SK-N-SH treated with all-trans-retinoic acid at 6 μM for 48 hours (cell line): Measurements from ENCODE around the gene FMN1.

ENCODE experiments used
- ATAC-seq: fragments of 200-7000 bp; cut with Tn5 transposase; 3 replicates; pipeline ENCODE4 v1.9.1; 2020; ENCODE audit warnings: mild to moderate bottlenecking, moderate library complexity
- ARNTL ChIP-seq: fragments of 450-650 bp; formaldehyde crosslinking; IDR thresholded peaks from 2 replicates; pipeline ENCODE4 v1.5.0; 2020; ENCODE audit warnings: low read depth, mild to moderate bottlenecking, moderate library complexity, borderline replicate concordance
- BACH2 ChIP-seq: fragments of 250-450 bp; sonication (Bioruptor Pico); IDR thresholded peaks from 2 replicates; pipeline ENCODE4 v1.9.0; 2021; ENCODE audit warnings: mild to moderate bottlenecking, borderline replicate concordance
- CSDC2 ChIP-seq: fragments of 250-450 bp; sonication (Bioruptor Pico); IDR thresholded peaks from 2 replicates; pipeline ENCODE4 v1.5.0; 2020; ENCODE audit warnings: mild to moderate bottlenecking, moderate library complexity
- ESRRG ChIP-seq: fragments of 250-450 bp; sonication (Bioruptor Pico); IDR thresholded peaks from 2 replicates; pipeline ENCODE4 v1.6.1; 2021; ENCODE audit warnings: mild to moderate bottlenecking
- GLIS3 ChIP-seq: fragments of 250-450 bp; sonication (Bioruptor Pico); IDR thresholded peaks from 2 replicates; pipeline ENCODE4 v1.5.0; 2020; ENCODE audit warnings: mild to moderate bottlenecking, moderate library complexity
- OSR1 ChIP-seq: fragments of 250-450 bp; sonication (Bioruptor Pico); IDR thresholded peaks from 2 replicates; pipeline ENCODE4 v1.8.0; 2022; ENCODE audit warnings: moderate library complexity, mild to moderate bottlenecking, inconsistent platforms
- PPARA ChIP-seq: fragments of 250-450 bp; sonication (Bioruptor Pico); IDR thresholded peaks from 2 replicates; pipeline ENCODE4 v1.5.0; 2020; ENCODE audit warnings: mild to moderate bottlenecking, borderline replicate concordance
- RARB ChIP-seq: fragments of 250-450 bp; sonication (Bioruptor Pico); IDR thresholded peaks from 2 replicates; pipeline ENCODE4 v1.8.0; 2021; ENCODE audit warnings: mild to moderate bottlenecking, moderate library complexity
- SNAI2 ChIP-seq: fragments of 250-450 bp; sonication (Bioruptor Pico); IDR thresholded peaks from 2 replicates; pipeline ENCODE4 v1.5.0; 2020; ENCODE audit warnings: mild to moderate bottlenecking, moderate library complexity
- TCF4 ChIP-seq: fragments of 250-450 bp; sonication (Bioruptor Pico); IDR thresholded peaks from 2 replicates; pipeline ENCODE4 v1.8.0; 2021; ENCODE audit warnings: mild to moderate bottlenecking, moderate library complexity, borderline replicate concordance
- TOX ChIP-seq: fragments of 250-450 bp; sonication (Bioruptor Pico); IDR thresholded peaks from 2 replicates; pipeline ENCODE4 v1.8.0; 2021; ENCODE audit warnings: mild to moderate bottlenecking, moderate library complexity, borderline replicate concordance
- ZC3H10 ChIP-seq: fragments of 250-450 bp; sonication (Bioruptor Pico); IDR thresholded peaks from 2 replicates; pipeline ENCODE4 v1.5.1; 2021; ENCODE audit warnings: mild to moderate bottlenecking, moderate library complexity
- ZFP3 ChIP-seq: fragments of 250-450 bp; sonication (Bioruptor Pico); IDR thresholded peaks from 2 replicates; pipeline ENCODE4 v1.5.0; 2020; ENCODE audit warnings: mild to moderate bottlenecking, moderate library complexity
- ZFP30 ChIP-seq: fragments of 450-650 bp; formaldehyde crosslinking; IDR thresholded peaks from 2 replicates; pipeline ENCODE4 v1.5.0; 2022; ENCODE audit warnings: mild to moderate bottlenecking, moderate library complexity
- ZNF565 ChIP-seq: fragments of 450-650 bp; formaldehyde crosslinking; conservative IDR thresholded peaks from 2 replicates; pipeline ENCODE4 v1.5.0; 2020; ENCODE audit warnings: low read depth, mild to moderate bottlenecking, moderate library complexity
- ZNF70 ChIP-seq: fragments of 450-650 bp; formaldehyde crosslinking; IDR thresholded peaks from 2 replicates; pipeline ENCODE4 v1.5.0; 2020; ENCODE audit warnings: mild to moderate bottlenecking, moderate library complexity
- ZNF8 ChIP-seq: fragments of 450-650 bp; formaldehyde crosslinking; IDR thresholded peaks from 2 replicates; pipeline ENCODE4 v1.5.0; 2020; ENCODE audit warnings: mild to moderate bottlenecking, moderate library complexity
- TF ChIP-seq, protein P1 (sequence below): fragments of 250-450 bp; sonication (Bioruptor Pico); IDR thresholded peaks from 2 replicates; pipeline ENCODE4 v1.5.1; 2020; ENCODE audit warnings: low read depth, mild to moderate bottlenecking, moderate library complexity
- TF ChIP-seq, protein P2 (sequence below): fragments of 250-450 bp; sonication (Bioruptor Pico); IDR thresholded peaks from 2 replicates; pipeline ENCODE4 v1.5.0; 2020; ENCODE audit warnings: mild to moderate bottlenecking, moderate library complexity
- TF ChIP-seq, protein P3 (sequence below): fragments of 250-450 bp; sonication (Bioruptor Pico); IDR thresholded peaks from 2 replicates; pipeline ENCODE4 v1.5.1; 2021; ENCODE audit warnings: mild to moderate bottlenecking, moderate library complexity
- TF ChIP-seq, protein P4 (sequence below): fragments of 250-450 bp; sonication (Bioruptor Pico); IDR thresholded peaks from 2 replicates; pipeline ENCODE4 v1.8.0; 2021; ENCODE audit warnings: low read depth, mild to moderate bottlenecking, moderate library complexity, borderline replicate concordance

FMN1 gene

DNA sequence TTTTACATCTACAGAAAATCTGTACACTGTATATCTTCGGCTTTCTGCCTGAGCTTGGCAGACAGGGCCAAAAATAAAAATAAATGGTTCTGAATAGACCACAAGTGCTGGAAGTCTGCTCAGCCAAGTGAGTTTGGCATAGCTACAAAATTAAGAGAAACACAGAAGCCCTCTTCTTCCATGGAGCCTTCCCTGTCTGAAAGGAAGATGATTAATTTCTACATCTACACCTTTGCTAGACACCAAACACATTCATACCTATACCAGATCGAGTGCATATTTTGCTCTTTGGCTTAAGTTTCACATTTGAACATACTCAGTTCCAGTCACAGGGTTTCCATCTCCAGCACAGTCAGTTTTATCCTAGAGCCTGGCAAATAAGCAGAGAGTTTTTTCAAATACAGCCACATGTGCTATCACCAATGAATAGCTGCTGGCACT lies 252.1 kb downstream of the FMN1 start:
- TF ChIP-seq, protein P1, sequence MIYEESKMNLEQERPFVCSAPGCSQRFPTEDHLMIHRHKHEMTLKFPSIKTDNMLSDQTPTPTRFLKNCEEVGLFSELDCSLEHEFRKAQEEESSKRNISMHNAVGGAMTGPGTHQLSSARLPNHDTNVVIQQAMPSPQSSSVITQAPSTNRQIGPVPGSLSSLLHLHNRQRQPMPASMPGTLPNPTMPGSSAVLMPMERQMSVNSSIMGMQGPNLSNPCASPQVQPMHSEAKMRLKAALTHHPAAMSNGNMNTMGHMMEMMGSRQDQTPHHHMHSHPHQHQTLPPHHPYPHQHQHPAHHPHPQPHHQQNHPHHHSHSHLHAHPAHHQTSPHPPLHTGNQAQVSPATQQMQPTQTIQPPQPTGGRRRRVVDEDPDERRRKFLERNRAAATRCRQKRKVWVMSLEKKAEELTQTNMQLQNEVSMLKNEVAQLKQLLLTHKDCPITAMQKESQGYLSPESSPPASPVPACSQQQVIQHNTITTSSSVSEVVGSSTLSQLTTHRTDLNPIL (CRISPR knock-in tag): no peak
- ATAC-seq: no peak

DNA sequence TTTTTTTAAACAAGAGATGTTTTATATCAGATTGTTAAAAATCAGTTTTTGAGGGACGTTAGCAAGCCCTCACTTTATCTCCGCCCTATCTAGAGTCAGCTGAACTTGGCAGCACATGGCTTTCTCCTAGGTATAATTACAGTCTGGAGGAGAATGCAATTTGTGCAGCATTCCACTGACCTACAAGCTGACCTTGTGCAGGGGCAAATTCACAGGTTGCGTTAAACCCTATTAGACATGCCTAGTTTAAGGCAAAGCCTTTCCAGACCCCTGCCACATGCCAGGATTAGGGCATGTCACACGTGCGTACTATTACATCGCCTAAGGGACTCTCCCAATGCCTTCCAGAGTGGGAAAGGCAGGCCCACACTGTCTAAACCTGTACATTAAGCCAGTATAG lies 252.7 kb downstream of the FMN1 start:
- no peak; the same call in 1 of the 3 replicates for ATAC-seq
- TF ChIP-seq TCF4: no peak
- TF ChIP-seq, protein P2, sequence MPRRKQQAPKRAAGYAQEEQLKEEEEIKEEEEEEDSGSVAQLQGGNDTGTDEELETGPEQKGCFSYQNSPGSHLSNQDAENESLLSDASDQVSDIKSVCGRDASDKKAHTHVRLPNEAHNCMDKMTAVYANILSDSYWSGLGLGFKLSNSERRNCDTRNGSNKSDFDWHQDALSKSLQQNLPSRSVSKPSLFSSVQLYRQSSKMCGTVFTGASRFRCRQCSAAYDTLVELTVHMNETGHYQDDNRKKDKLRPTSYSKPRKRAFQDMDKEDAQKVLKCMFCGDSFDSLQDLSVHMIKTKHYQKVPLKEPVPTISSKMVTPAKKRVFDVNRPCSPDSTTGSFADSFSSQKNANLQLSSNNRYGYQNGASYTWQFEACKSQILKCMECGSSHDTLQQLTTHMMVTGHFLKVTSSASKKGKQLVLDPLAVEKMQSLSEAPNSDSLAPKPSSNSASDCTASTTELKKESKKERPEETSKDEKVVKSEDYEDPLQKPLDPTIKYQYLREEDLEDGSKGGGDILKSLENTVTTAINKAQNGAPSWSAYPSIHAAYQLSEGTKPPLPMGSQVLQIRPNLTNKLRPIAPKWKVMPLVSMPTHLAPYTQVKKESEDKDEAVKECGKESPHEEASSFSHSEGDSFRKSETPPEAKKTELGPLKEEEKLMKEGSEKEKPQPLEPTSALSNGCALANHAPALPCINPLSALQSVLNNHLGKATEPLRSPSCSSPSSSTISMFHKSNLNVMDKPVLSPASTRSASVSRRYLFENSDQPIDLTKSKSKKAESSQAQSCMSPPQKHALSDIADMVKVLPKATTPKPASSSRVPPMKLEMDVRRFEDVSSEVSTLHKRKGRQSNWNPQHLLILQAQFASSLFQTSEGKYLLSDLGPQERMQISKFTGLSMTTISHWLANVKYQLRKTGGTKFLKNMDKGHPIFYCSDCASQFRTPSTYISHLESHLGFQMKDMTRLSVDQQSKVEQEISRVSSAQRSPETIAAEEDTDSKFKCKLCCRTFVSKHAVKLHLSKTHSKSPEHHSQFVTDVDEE (CRISPR knock-in tag): no peak
- TF ChIP-seq, protein P3, sequence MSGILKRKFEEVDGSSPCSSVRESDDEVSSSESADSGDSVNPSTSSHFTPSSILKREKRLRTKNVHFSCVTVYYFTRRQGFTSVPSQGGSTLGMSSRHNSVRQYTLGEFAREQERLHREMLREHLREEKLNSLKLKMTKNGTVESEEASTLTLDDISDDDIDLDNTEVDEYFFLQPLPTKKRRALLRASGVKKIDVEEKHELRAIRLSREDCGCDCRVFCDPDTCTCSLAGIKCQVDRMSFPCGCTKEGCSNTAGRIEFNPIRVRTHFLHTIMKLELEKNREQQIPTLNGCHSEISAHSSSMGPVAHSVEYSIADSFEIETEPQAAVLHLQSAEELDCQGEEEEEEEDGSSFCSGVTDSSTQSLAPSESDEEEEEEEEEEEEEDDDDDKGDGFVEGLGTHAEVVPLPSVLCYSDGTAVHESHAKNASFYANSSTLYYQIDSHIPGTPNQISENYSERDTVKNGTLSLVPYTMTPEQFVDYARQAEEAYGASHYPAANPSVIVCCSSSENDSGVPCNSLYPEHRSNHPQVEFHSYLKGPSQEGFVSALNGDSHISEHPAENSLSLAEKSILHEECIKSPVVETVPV: no peak
- TF ChIP-seq, protein P1 (CRISPR knock-in tag): no peak
- TF ChIP-seq ZFP3 (CRISPR knock-in tag): no peak
- no peak for TF ChIP-seq ZNF565 (CRISPR knock-in tag)
- TF ChIP-seq ESRRG: no peak
- TF ChIP-seq ZC3H10 (CRISPR knock-in tag): no peak
- no peak for TF ChIP-seq ZNF70 (CRISPR knock-in tag)
- no peak for TF ChIP-seq RARB
- TF ChIP-seq BACH2: no peak
- TF ChIP-seq ZNF8: no peak
- TF ChIP-seq CSDC2 (CRISPR knock-in tag): no peak
- TF ChIP-seq, protein P4, sequence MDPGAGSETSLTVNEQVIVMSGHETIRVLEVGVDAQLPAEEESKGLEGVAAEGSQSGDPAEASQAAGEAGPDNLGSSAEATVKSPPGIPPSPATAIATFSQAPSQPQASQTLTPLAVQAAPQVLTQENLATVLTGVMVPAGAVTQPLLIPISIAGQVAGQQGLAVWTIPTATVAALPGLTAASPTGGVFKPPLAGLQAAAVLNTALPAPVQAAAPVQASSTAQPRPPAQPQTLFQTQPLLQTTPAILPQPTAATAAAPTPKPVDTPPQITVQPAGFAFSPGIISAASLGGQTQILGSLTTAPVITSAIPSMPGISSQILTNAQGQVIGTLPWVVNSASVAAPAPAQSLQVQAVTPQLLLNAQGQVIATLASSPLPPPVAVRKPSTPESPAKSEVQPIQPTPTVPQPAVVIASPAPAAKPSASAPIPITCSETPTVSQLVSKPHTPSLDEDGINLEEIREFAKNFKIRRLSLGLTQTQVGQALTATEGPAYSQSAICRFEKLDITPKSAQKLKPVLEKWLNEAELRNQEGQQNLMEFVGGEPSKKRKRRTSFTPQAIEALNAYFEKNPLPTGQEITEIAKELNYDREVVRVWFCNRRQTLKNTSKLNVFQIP (CRISPR knock-in tag): no peak

DNA sequence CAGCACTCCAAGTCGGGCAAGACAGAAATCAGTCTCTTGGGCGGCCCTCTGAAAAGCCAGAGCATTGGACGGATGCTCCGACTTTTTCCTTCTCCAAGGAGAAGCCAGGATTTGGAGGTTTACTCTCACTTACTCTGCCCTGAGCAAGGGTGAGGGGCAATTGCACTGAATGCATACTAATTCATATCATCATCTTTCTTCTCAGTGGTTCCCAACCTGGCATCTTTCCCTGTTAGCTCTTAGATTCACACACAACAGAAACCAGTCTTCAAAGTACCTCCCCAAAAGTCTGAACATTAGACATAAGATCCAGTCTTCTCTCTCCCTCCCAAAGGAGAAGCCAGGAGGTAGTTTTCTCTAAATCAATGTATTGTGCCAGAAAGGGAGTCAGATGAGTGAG lies 257.5 kb downstream of the FMN1 start:
- TF ChIP-seq ZFP3 (CRISPR knock-in tag) (no peak), TOX (CRISPR knock-in tag) (no peak), ARNTL (no peak), BACH2 (no peak), GLIS3 (CRISPR knock-in tag) (no peak), SNAI2 (no peak), ZNF8 (no peak), ZFP30 (CRISPR knock-in tag) (no peak), PPARA (CRISPR knock-in tag) (no peak), TCF4 (no peak), ZNF565 (CRISPR knock-in tag) (no peak), ESRRG (no peak), OSR1 (CRISPR knock-in tag) (no peak)
- TF ChIP-seq, protein P2 (CRISPR knock-in tag): no peak
- TF ChIP-seq, protein P1 (CRISPR knock-in tag): no peak
- no peak for ATAC-seq
